Stimulated activated CD4-positive, alpha-beta T cell treated with anti-CD3 and anti-CD28 coated beads, Interleukin-4, amount 100 ng/mL, for 24 hours (primary cell): ENCODE measurements around the gene PDE6B.
A peak's percentile ranks its signal among the peaks of the same experiment; 100 is the strongest.

Source experiments
- DNase-seq: peaks from one replicate; pipeline ENCODE4 v3.0.0-alpha.2; 2020

Gene PDE6B

DNA sequence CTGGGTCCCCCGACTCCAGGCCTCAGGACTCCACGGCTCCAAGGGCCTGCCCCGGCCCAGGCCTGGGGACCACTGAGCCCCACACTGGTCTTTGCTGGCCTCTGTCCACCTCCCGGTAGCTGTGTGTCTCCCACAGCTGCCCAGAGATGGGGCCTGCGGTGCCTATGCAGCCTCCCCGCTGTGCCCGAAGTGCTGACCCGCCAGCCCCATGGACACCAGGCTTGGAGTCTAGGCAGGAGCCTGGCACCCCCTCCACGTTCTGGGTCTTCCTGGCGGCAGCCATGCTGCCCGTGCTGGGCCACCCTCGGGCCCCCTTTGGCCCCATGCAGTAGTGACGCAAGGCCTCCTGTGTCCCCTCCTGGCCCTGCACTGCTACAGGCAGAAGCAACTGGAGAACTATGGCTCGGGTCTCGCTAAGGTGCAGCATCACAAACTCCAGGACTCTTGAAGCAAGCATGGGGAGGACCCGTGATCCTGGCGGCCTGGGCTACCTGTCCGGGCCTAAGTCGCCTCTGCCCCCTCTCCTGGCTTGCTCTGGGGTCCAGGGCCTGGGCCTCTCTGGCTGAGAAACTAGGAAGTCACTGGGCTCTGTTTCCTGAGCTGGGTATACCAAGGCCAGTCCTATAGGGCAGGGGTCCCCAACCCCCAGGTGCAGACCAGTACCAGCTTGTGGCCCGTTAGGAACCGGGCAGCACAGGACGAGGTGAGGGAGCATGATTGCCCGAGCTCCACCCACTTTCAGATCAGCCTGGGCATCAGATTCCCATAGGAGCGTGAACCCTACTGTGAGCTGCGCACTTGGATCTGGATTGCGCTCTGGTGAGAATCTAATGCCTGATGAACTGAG, 49.9 kb downstream of the PDE6B start:
- no peak for DNase-seq

DNA sequence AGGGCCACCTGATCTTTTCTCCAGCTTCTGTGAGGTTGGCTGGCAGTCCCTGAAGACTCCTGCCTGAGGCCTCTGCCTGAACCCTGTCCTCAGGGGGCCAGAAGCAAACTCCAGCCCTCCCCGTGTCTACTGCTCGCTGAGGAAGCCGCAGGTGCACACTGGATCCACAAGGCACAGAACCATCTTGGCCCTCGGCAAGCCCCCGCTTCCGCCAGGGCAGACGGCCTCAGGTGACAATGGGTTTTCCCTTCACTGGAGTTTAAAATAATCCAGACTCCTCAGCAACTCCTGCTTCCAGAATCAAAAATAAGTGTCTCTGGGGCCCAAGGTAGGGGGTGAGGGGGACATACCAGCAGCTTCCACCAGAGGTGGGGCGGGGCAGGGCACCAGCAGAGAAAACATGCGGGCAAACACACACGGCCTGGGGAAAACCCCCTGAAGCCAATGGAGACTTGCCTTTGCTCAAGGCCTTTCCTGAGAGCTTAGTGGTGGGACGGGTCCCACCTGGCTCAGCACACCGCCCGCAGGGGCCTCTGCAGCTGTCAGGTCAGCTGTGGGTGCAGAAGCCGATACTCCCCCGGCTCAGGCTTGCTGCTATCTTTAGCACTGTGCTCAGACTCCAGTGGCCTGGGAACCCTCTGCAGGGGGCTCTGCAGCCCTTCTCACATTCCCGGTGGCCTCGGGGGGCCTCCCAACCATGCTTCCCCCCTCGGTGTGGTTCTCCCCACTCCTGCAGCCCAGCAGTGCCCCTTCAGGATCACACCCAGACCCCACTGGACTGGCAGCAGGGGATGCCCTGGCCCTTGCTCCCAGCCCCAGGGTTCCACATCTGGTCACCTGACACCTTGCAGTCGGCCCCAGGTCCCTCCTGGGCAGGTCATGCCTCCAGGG, 50.9 kb downstream of the PDE6B start:
- DNase-seq, result no peak

DNA sequence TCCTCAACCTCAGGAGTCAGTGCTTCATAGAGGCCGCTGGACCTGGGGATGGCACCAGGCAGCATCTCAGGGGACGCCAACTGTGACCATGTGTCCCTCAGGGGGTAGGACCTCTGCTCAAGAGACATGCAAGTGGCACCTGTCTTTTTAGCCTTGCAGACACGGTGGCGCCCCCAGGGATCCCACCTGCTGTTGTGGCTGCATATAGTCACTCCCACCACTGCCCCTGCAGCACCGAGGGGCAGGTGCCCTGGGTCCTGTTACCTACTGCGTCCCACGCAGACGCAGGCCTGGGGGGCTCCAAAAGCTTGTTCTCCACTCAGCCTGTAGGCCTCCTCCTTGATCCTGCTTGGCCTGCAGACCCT, 51.5 kb downstream of the PDE6B start:
- DNase-seq, result no peak

DNA sequence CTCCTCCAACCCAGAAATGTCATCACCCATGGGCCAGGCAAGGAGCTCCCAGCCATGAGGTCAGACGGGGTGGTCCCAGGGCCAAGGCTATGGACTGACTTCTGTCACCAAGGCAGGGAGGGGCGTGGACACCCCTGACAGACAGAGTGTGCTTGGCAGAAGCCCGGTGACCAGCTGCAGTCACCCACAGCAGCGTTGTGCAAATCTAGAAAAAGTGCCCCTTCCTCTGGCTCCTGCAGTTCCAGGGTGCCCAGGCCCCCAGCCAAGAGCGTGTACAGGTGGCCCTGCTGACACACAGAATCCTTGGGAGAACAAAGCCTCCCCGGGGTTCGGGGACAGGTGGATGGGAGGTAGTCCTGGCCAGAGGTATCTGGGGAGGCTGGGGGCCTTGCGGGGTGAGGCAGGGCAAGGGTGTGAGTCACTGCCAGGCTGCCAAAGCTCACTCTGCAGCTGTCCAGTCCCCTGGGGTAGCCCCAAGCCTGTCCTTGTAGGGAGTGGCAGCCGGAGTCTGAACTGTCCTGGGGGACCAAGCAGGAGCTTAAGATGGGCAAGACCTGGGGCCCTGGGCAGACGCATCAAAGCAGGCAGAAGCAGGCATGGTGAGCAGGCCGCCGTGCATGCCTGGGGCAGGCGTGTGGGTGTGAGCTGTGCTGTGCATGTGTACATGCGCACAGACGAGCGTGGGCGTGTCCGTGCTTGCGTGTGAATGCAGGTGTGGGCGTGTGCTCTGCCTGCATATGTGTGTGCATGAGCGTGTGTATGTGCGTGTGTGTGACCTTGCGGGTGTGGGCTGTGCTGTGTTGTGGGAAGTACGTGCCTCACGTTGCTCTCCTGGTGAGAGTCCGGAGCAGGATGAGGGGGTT, 52.3 kb downstream of the PDE6B start:
- peak; percentile 34 for DNase-seq

DNA sequence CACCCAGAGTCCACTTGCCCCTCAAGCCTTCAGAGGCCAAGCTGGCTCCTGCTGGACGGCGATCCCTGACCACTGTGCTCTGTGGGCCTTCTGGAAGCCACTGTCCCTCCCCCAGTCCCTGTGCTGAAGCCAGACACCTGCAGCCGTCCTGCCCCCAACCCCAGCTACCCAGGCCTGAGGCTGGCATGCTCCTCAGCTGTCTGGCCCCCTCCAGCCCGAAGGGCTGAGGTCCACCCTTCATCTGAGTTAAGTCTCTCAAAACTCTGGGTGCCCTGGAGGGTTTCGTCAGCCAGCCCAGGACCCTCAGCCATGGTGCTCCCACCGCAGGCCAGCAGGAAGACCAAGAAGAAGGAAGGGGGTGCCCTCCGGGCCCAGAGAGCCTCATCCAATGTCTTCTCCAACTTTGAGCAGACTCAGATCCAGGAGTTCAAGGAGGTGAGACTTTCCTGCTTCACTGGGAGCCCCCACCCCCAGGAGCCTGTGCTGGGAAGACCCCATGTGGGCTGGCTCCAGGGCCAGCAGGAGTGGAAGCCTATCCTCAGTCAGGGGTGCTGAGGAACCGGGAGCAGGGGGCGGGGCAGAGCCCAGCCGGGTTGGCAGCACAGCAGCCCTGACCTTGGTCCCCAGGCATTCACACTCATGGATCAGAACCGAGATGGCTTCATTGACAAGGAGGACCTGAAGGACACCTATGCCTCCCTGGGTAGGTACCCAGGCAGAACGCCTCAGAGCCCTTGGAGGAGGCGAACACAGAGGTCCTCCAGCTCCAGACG, 53.1 kb downstream of the PDE6B start:
- no peak for DNase-seq

DNA sequence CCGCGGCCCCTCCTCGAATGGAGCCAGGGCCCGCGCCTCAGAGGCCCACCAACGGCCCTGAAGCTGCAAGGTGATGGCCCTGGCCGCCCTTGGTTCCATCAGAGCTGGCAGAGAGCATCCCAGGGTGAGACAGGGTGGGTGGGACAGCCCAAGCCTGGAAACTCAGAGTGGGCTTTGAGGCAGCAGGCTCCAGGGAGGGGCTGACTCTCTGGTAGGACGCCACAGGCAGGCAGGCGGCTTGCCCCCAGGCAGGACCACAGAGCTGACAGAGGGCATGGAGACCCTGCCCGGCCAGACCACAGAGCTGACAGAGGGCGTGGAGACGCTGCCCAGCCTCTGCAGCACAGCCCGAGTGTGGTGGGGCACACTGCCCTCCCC, 53.7 kb downstream of the PDE6B start:
- no peak for DNase-seq

DNA sequence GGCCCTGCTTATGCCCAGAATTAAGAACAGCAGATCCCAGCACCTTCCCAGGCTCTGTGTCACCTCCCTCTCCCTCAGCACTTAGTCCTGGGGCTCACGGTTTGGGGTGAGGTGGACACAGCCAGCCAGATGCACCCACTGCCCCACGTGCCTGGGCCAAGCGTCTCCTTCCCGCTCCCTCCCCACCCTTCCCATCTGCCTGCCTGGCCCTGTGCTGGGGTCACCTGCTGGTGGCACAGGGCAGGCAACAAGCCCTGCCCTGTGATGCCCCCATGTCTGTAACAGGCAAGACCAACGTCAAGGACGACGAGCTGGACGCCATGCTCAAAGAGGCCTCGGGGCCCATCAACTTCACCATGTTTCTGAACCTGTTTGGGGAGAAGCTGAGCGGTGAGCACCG, 54.3 kb downstream of the PDE6B start:
- no peak for DNase-seq

DNA sequence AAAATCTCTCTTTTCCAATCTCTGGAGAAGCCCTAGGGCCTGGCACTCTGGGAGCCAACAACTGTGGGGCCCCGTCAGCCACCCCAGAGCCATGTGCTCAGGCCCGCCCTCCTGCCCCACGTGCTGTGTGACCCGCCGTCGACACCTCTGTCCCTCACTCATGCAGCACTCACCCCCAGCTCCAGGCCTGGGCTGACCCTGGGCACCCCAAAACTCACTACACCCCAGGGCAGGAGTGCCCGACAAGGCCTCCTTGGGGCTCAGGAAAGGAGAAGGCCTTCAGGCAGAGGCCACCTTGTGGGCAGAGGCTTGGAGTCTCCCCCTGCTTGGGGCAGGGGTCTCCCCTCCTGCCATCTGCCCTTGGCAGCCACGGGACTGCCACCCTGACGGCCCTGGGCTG, 54.7 kb downstream of the PDE6B start:
- no peak for DNase-seq

DNA sequence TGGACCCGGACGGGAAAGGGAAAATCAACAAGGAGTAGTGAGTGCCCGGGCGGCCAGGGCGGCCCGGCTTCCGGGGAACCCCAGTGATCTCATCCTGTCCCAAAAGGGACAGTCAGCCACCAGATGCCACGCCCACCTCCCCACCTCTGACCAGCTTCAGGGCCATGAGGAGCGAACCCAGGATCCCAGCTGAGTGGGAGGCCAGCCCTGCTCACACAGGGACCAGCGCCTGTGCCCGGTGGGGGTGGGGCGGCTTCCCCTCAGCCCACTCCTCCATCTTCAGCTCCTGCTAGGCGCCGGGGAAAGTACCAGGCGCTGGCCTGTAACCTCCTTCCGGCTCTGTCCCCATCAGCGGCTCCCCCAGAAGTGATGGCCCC, 55.2 kb downstream of the PDE6B start:
- DNase-seq, result no peak

DNA sequence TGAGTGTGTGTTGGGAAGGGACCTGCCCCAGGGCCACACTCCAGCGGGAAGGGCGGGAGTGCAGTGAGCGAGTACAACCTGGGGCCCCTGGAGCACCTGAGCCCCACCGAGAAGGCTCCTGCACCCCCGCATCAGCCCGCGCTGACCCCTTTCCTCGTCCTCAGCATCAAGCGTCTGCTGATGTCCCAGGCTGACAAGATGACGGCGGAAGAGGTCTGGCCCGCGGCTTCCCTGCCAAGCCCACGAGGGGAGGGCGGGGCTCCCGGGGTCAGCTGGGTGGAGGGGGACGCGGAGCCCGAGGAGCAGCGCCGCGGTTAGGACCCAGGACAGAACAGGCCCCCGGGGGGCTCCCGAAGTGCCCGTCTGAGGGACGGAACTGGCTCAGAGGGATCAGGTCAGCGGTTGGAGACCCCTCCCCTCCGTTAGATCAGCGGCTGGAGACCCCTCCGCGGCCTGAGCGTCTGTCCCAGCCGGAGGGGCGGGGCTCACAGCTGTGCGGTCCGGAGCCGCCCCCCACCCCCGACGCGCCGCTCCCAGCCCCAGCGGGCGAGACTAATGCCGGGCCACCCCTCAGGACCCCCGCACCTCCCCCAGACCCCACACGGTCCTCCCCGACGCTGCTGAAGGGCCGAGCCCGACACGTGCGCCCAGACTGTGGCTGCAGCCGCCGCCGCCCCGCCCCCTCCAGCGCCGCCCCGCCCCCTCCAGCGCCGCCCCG, 55.7 kb downstream of the PDE6B start:
- DNase-seq, result peak; percentile 52

DNA sequence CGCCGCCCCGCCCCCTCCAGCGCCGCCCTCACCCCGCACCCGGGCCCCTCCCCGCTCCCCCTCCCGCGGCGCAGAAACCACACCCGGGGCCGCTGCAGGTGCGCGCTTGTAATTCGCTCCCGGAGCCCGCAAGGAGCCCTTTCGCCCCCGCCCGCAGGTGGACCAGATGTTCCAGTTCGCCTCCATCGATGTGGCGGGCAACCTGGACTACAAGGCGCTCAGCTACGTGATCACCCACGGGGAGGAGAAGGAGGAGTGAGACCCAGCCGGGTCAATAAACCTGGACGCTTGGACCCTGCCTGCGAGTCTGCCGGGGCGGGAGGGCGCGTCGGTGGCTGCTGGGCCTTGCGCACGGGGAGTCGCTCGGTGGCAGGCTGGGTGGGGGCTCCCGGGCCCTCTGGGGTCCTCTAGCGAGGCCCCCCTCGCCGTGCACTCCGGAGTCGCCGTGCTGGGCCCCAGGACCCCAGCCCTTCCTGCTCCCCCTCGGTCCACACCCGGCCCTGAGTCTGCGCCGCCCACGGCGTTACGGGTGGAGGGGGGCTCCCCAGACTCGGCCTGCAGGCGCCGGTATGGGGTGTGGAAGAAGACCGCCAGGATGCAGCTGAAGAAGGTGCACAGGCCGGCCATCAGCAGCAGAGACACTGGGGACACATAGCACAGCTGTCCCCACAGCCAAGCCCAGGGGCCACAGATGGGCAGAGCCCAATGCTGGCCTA, 56.5 kb downstream of the PDE6B start:
- DNase-seq, result no peak

DNA sequence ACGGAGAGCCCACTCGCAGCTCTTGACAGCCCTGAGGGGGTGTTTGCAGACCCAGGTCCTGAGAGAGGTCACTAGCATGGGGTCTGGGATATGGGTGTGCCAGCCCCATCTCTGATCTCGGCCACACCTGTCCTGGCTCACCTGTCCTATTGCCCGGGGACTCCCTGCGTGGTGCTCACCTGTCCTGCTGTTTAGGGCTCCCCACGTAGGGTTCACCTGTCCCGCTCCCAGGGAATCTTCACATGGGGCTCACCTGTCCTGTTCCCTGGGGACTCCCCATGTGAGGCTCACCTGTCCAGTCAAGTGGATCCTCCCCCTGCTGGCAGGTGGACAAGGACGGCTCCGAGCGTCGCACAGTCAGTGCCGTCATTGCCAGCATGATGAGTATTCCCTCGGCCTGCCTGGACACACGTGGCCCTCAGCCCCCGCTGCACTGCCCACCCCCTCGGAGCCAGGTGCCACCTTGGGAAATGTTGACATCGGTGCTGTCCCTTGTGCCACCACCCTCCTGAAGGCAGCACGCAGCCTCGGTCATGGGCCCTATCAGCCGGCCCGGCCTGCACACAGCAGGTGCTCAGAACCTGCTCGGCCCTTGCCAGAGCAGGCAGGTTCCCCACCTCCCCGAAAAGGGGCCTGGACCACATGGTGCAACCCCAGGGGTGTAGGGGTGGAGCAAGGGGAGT, 57.3 kb downstream of the PDE6B start:
- no peak for DNase-seq

DNA sequence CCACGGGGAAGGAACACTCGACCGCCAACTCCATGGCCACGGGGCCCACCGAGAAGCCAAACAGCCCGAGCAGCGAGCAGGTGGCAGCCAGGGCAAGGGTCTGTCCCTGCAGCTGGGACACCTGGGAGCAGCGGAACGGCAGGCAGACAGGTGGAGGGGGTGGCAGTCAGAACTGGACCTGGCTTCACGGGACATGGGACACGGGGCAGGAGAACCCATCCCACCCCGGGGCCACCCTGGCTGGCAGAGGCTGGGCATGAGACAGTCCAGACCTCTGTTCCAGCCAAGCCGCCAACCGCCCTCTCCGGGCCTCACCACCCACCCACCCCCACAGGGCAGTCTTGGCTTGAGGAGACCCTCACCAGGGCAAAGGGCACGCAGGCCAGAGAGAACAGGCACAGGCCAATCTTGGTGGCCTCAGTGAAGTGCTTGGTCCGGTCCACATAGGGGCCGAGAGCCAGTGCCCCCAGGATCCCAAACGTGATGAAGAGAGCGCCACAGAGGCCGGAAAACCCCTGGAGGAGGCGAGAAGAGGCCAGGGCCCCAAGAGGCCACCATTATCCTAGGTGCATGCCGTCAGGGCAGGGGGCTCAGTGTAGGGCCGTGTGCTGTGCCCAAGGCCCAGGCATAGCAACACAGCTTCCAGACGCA, 58.0 kb downstream of the PDE6B start:
- DNase-seq, result no peak

DNA sequence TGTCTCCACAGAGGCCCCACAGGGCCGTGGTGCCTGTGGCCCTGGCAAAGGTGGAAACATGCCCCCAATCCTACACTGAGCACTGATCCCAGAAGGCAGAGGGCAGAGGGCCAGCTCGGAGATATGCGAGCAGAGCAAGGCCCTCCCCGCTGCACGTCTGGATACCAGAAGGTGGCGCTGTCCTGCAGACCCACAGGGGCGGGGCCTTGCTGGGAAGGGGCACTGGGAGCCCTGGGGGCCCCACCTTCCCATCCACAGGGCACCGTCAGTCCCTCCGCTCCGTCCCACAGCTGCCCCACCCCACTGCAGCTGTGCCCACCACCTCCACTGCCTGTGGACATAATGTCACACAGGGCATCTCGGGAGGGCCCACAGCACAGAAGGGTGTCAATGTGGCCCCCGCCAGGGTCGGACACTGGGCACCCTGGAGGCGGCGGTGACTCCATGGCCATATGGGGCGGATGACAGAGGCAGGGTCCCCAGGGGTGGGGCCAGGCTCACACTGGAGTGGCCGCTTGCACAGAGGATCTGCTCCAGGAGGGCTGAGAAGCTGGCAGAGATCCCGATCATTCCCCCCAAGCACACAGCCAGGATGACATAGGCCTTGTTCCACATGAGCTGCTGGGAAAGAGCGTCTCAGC, 58.7 kb downstream of the PDE6B start:
- peak; percentile 44 for DNase-seq

DNA sequence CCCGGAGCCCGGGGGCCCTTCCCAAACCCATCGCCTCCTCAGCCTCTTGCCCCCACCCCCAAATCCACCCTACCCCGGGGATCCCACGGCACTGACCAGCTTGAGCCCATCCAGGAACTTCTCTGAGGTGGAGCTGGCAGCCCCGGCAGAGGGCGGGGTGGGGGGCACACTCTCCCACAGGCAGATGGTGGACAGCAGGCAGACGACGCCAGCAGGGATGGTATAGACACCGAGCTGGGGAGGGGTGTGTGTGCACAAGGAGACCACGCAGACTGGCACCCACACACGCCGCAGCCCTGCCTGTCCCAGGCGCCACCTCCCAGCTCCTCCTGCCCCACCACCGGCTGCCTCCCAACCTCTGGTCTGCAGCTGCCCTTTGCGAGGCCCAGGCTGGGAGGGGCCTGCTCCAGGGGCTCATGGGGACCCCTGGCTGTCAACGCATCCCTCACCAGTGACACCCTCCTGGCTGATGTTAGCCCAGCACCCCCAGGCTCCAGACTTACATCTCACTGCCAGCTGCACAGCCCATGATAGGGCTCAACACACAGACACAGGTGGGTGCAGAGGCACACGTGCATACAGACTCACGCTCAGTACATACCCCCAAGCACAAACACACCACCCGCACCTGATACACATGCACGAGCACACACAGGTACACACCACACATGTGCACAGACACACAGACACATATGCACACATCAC, 59.4 kb downstream of the PDE6B start:
- DNase-seq, result no peak

DNA sequence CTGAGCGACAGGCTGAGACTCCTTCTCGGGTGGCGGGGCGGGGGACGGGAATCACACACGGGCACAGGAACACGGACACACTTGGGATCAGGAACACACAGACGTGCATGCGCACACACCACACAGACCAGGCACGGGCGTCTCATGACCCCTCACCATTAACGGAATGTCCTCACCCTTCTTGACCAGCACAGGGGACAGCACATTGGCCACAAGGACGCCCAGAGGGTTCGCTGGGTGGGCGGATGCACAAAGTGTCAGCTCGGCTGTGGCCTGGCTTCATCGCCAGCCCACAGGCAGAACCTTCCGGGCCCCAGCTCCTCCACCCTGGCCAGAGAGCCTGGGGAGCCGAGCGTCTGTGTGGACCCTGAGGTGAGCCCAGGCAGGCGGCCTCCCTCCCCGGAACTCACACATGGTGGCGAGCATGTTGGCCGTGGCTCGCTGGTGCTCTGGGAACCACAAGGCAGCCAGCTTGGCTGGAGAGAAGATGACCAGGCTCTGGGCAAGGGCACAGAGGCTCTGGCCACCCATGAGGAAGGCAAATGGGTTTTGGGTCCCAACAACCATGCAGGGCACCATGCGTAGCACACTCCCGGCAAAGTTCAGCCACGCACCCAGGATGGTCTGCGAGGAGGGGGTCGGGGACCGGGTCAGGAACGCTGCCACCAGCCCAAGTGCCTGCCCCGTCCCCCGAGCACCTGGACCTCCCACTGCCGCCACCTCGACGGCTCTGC, 60.5 kb downstream of the PDE6B start:
- DNase-seq, result no peak

DNA sequence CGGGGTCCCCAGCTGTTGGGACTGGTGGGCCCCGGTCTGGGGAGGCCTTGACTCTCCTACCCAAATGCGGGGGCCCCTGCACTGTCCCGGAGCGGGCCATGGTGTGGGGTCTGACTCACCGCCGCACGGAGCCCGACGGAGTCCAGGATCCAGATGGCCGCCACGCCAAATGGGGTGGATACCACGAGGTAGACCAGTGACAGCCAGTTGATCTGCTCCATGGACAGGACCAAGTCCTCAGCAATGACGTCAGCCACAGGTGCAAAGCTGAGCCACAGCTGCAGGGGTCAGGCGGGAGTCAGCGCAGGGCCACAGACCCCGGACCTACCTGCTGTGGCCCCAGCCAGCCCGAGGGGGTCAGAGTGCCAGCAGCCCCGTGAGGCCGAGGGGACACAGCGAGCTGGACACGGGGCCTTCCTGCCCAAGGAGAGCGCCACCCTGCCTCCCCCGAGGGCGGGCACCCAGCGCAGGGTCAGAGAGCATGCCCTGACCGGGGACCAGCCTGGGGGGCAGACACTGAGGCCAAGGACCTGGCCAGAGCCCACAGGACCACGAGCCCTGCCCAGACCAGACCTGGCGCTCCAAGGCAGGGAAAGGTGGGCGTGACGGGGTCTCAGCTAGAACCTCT, 61.2 kb downstream of the PDE6B start:
- no peak for DNase-seq
